G401 (cell line): ENCODE measurements around the gene SLC6A5. TPM values are rescaled to one million over a fixed set of nuclear protein-coding genes. Genes with fewer than 3 reads are reported as not detected.
"Not testable (repeated sequence)": the region's sequence is repeated elsewhere in the genome, so short reads cannot be mapped to it uniquely, and the experiment has no call there.

ENCODE experiments used
- DNase-seq: peaks from one replicate; pipeline ENCODE4 v3.0.0-alpha.2; 2015; ENCODE audit warnings: low spot score
- in situ Hi-C: cut with HindIII; loops from 2 replicates; pipeline ENCODE4 v1.10.0; 2016; ENCODE audit warnings: low sequenced_read_pairs, mixed read lengths
- total RNA-seq: library from RNA; depleted of rRNA; stranded (reverse); fragments of >200 nt; shearing (Covaris generic); gene quantifications from 2 replicates; pipeline ENCODE4 v1.2.3, GENCODE V29; 2014; rRNA removed

The SLC6A5 gene
- not detected in 2 replicates for total RNA-seq

DNA sequence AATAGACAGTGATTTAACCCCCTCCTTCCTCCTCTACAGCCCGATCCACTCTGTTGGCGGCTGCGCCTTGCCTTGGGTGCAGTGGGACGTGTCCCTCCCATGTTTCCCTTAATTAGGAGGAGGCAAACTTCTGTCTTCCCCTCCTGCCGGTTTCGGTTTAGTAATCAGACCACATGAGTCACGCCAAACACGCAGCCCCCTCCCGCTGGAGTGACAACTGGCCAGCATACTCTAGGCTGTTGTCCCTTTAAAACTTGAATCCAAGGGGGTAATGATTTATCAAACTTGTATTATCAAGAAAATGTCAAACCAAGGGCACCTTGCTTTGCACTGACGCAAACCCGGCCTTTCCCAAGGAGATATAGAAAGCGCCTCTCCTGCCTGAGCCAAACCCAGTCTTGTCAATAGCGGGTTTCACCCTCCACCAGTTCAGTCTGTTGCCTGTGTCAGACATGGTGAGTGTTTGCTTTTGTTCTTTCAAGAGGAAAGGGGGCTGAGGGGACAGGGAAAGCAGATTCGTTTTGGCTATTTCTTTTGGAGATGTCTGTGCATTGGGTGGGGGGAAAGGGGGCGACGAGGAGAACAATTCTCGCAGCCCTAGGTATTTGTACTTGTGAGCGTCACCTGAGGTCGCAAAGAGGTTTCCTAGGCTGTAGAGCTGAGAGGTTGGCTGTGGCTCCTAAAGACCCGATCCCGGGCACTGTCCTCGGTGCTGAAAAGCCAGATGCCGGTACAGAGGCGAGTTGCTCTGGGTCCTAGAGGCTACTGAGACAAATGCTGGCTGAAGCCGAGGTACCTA, at the start of gene SLC6A5:
SLC6A5 (plus strand) TSS at position 388 of the 799 bp plus-strand sequence; CDS start at position 453, 65 bp downstream.
- no peak for DNase-seq
- in situ Hi-C loops: no loop called here

GRCh38 chr11:20551096-20551495, 48.3 kb upstream of the SLC6A5 start:
- in situ Hi-C loops: no loop called here
- DNase-seq: no peak

GRCh38 chr11:20555783-20556182, 43.6 kb upstream of the SLC6A5 start:
- DNase-seq: no peak
- in situ Hi-C loops: no loop called here

- in situ Hi-C loops, DNase-seq: not testable (repeated sequence)
Measured at GRCh38 chr11:20556396-20556795, 43.0 kb upstream of the SLC6A5 start.

DNA sequence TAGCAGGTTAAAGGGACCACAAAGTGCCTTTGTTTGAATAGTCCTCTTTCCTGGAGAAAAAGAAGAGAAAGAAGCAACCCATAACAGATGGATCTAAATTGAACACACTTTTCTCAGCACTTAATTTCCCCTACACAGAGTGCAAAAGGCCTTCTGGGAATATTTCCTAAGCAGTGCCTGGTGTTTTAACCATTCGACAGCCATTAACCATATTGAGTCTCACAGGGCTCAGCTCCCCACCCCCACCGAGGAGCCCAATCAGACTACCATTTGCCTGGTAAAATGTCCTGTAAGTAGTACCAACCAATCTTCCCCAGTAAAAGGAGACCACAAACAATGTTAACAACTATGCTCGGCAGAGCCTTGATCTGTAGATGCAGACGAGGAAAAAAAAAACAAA, 40.7 kb upstream of the SLC6A5 start:
- in situ Hi-C loops: no loop called here
- DNase-seq: no peak

DNA sequence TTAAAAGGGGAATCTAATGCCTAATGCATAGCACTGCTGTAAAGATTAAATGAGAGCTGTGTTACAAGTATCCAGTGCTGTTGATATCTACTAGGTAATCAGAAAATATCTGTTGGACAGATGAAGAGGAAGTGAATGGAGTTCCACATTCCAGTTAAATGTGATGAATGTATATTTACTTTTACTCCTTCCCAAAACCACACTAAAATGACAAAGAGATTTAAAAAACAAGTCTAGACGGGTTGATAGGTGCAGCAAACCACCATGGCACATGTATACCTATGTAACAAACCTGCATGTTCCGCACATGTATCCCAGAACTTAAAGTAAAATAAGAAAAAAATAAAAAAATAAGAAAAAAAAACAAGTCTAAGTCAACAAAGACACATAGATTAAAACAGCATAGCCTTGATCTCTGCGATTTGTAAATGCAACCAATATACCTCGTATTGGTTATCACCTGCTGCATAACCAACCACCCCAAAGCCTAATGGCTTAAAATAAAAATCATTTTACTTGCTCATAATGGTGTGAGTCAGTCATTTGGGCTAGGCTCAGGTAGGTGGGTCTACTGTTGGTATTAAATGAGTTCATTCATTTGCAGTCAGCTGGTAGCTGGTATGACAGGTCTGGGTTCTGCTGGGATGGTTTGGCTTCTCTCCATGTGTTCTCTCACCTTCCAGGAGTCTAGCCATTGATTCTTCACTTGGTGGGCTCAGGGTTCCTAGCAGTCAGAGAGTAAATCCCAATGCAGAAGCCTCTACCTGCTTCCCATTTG, 39.7 kb upstream of the SLC6A5 start:
- in situ Hi-C loops: no loop called here
- no peak for DNase-seq

- no peak for DNase-seq
- in situ Hi-C loops: no loop called here
Measured at GRCh38 chr11:20561915-20562314, 37.5 kb upstream of the SLC6A5 start.

- DNase-seq: no peak
- in situ Hi-C loops: no loop called here
Measured at GRCh38 chr11:20563866-20564265, 35.5 kb upstream of the SLC6A5 start.

DNA sequence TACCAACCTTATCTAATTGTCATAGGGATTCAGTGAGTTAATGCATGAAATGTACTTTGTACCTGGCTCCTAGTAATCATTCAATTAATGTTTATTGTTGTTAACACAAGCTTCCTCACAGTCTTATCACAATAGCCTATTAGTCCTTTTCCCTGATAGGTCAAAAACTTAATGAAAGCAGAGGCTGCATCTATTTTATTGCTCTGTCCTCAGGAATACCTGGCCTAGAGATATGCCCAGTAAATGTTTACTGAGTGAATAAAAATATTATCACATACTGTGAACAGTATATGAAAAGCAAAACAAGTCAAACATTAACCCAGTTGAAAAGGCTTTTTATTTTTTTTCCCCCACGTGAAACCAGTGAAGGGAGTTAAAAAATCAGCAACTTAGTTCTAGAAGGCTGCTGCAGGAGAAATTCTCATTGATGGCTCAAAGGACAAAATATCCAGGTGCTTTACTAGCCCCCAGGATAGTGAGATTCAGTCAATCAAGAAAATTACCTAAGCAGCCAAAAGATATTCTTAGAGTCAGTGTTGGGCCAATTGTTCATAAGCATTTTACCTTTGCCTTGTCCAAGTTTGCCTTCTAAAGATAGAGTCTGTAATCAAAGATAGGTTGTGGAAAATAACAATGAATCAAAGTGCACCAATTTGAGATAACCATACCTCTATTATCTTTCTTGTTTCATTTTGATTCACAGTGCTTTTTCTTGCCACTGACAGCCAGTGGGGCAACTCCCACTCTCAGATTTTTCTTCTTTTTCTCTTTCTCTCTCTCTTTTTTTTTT, 34.4 kb upstream of the SLC6A5 start:
- in situ Hi-C loops: no loop called here
- no peak for DNase-seq

DNA sequence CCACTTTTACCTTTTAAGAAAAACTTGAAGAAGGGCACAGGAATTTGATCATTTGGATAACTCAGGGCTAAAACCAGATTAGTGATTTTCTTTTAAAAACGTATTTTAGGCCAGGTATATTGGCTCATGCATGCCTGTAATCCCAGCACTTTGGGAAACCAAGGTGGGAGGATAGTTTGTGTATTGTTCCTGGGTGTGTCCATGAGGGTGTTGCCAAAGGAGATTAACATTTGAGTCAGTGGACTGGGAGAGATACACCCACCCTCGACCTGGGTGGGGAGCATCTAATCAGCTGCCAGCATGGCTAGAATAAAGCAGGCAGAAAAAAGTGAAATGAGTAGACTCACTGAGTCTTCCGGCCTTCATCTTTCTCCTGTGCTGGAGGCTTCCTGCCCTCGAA, 33.3 kb upstream of the SLC6A5 start:
- DNase-seq, in situ Hi-C loops: not testable (repeated sequence)

- DNase-seq: no peak
- in situ Hi-C loops: no loop called here
Measured at GRCh38 chr11:20566591-20567434, 32.6 kb upstream of the SLC6A5 start.

- in situ Hi-C loops, DNase-seq: not testable (repeated sequence)
Measured at GRCh38 chr11:20579725-20580124, 19.7 kb upstream of the SLC6A5 start.

GRCh38 chr11:20583201-20583600, 16.2 kb upstream of the SLC6A5 start:
- in situ Hi-C loops: no loop called here
- no peak for DNase-seq

DNA sequence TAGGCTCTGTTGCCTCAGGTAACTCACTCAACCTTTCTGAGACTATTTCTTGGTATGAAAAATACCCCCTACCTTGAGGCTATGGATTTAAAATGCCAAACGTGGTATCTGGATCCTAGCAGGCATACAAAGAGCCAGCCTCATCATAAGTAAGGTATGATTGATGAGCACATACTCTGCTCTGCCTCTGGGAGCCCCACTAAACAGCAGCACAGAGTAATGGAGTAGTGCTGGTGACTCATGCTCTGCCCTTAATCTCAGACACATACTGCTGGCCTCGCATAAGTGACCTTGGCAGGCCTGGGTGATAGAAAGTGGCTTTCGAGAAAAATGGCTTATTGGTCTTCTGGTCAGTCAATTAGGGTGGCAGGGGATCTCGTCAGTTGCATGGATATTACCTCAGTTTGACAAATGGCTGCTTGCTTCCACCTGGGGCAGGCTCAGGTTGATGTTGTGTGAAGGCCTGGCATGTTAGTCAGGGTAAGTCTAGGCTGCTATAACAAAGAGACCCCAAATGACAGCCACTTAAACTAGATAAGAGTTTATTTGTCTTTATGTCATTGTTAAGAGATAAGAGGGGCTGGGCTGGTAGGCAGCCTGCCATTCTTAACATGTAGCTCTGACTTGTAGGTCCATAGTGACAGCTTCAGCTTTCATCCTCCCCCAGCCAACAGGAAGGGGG, 15.2 kb upstream of the SLC6A5 start:
- DNase-seq: no peak
- in situ Hi-C loops: no loop called here

- in situ Hi-C loops: no loop called here
- DNase-seq: no peak
Measured at GRCh38 chr11:20589796-20590195, 9.6 kb upstream of the SLC6A5 start.

DNA sequence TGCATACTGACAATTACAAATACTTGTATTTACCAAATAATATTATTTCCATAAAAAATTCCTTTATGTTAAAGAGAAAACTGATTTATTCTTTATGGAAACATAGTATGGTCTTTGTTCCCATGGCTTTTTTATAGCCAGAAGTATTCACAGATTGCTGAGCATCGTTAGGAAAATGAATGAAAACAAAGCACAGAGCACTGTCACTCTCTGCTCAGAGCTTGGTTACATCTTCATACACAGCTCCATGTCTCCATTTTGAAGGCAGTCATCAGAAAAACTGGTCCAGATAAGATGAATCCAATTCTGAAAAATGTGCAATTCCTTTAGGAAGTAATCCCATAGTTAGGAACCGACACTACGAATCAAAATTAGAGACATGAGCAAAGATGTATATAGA, 9.0 kb upstream of the SLC6A5 start:
- in situ Hi-C loops: no loop called here
- no peak for DNase-seq

DNA sequence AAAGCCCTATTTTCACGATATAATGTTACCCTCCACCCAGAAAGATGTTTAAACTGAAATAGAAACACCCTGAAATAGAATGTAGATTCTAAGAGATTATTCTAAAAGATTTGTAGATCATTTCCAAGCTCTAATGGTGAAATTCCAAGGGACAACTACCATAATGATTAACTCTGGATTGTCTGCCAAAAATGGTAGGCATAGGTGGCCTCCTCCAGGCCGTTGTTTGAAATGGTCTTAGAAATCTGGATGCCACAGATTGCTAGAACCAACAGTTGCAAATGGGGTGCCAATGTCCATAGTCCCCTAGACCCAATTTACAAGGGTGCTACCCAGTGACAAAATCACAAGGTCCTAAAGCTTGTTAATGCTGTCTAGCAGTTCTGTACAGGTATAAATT, 6.7 kb upstream of the SLC6A5 start:
- in situ Hi-C loops: no loop called here
- DNase-seq: no peak

GRCh38 chr11:20594274-20595061, 4.9 kb upstream of the SLC6A5 start:
- DNase-seq: no peak
- in situ Hi-C loops: no loop called here
